CD4-positive, alpha-beta T cell treated with Interleukin-15 for 1 hour (primary cell): ENCODE data around the gene EIF4G1.

Experiments
- DNase-seq: peaks from one replicate; pipeline ENCODE4 v3.0.0-alpha.2; 2020

Gene EIF4G1

GRCh38 chr3:184372911-184373310 lies 58.5 kb downstream of the EIF4G1 start:
- no peak for DNase-seq

- DNase-seq = no peak
These were observed 59.0 kb downstream of the EIF4G1 start for GRCh38 chr3:184373422-184373821.

- no peak for DNase-seq
These were observed 61.5 kb downstream of the EIF4G1 start for GRCh38 chr3:184375747-184376461.

- no peak for DNase-seq
These were observed 63.0 kb downstream of the EIF4G1 start for GRCh38 chr3:184377374-184377773.

- no peak for DNase-seq
These were observed 63.6 kb downstream of the EIF4G1 start, which contains the start of gene THPO for GRCh38 chr3:184377882-184378445. THPO (minus strand) TSS chr3:184378207; CDS start chr3:184376259, 1,948 bp downstream.

GRCh38 chr3:184378651-184379357 lies 64.4 kb downstream of the EIF4G1 start:
- no peak for DNase-seq

GRCh38 chr3:184379358-184380184 lies 65.2 kb downstream of the EIF4G1 start, which contains the start of gene CHRD:
CHRD (plus strand) TSS chr3:184380054; CDS start chr3:184380319, 265 bp downstream.
- no peak for DNase-seq

- DNase-seq = no peak
These were observed 65.8 kb downstream of the EIF4G1 start for GRCh38 chr3:184380185-184380626.

- no peak for DNase-seq
These were observed 66.3 kb downstream of the EIF4G1 start for GRCh38 chr3:184380627-184381260.

- DNase-seq = no peak
These were observed 67.1 kb downstream of the EIF4G1 start for GRCh38 chr3:184381261-184382224.

- DNase-seq = no peak
These were observed 68.1 kb downstream of the EIF4G1 start for GRCh38 chr3:184382326-184383032.

GRCh38 chr3:184383033-184383740 lies 68.8 kb downstream of the EIF4G1 start:
- no peak for DNase-seq

- DNase-seq = no peak
These were observed 69.9 kb downstream of the EIF4G1 start for GRCh38 chr3:184384342-184384741.
